Limb (tissue), 2 donors: ENCODE results near the gene XRN2.

Source experiments
- DNase-seq, 2 donors: peaks; one replicate each; pipeline ENCODE4 v3.0.0-alpha.2; 2016; ENCODE audit errors: extremely low spot score in 2 of 2

The XRN2 gene

GRCh38 chr20:21291026-21291425 lies 12.1 kb upstream of the XRN2 start:
- no peak for DNase-seq

GRCh38 chr20:21294755-21295154 lies 8.4 kb upstream of the XRN2 start:
- DNase-seq, result no peak

GRCh38 chr20:21301940-21302663 lies 1.0 kb upstream of the XRN2 start:
- peak in 1 of 2 donors; percentile 1 for DNase-seq

GRCh38 chr20:21302664-21303060 lies 469 bp upstream of the XRN2 start:
- DNase-seq, result no peak

- DNase-seq, result peak in 1 of 2 donors; percentile 2
Observed at GRCh38 chr20:21303872-21304586, 898 bp downstream of the XRN2 start.

GRCh38 chr20:21308340-21308739 lies 5.2 kb downstream of the XRN2 start:
- DNase-seq, result no peak

GRCh38 chr20:21309678-21310467 lies 6.7 kb downstream of the XRN2 start:
- DNase-seq, result no peak

GRCh38 chr20:21312813-21313474 lies 9.8 kb downstream of the XRN2 start:
- no peak for DNase-seq

- DNase-seq, result no peak
Observed at GRCh38 chr20:21315138-21315537, 12.0 kb downstream of the XRN2 start.

GRCh38 chr20:21322083-21322710 lies 19.1 kb downstream of the XRN2 start:
- DNase-seq, result no peak

- no peak for DNase-seq
Observed at GRCh38 chr20:21322921-21323331, 19.8 kb downstream of the XRN2 start.

- no peak for DNase-seq
Observed at GRCh38 chr20:21323640-21324039, 20.5 kb downstream of the XRN2 start.

- DNase-seq, result no peak
Observed at GRCh38 chr20:21324126-21324525, 21.0 kb downstream of the XRN2 start.

- DNase-seq, result no peak
Observed at GRCh38 chr20:21325296-21325695, 22.2 kb downstream of the XRN2 start.

- DNase-seq, result no peak
Observed at GRCh38 chr20:21326700-21327099, 23.6 kb downstream of the XRN2 start.

- DNase-seq, result no peak
Observed at GRCh38 chr20:21336455-21337151, 33.5 kb downstream of the XRN2 start.

GRCh38 chr20:21338291-21338690 lies 35.2 kb downstream of the XRN2 start:
- DNase-seq, result no peak

- no peak for DNase-seq
Observed at GRCh38 chr20:21339499-21339898, 36.4 kb downstream of the XRN2 start.

- DNase-seq, result no peak
Observed at GRCh38 chr20:21340991-21341697, 38.0 kb downstream of the XRN2 start.
